Astrocyte (in vitro differentiated cells and primary cell): ENCODE data around the gene ATF7. TPM values are rescaled to one million over a fixed set of nuclear protein-coding genes. Genes with fewer than 3 reads are reported as not detected.

Experiments
- DNase-seq: peaks from one replicate; pipeline ENCODE4 v3.0.0-alpha.2; 2010; ENCODE audit warnings: low read depth
- FAIRE-seq: peaks from 2 replicates; lab custom pipeline; 2011; peaks lifted over from hg19 to GRCh38; lab: Jason Lieb, UNC
- H2AFZ ChIP-seq: 2 replicates; pipeline ENCODE4 v1.6.0; 2012; ENCODE audit warnings: low read depth, low read length, inconsistent platforms
- H3K27ac ChIP-seq: 2 replicates; pipeline ENCODE4 v1.5.1; 2011; ENCODE audit warnings: low read depth, low read length, inconsistent platforms
- H3K27me3 ChIP-seq: 2 replicates; pipeline ENCODE4 v1.6.0; 2011; ENCODE audit warnings: low read length, inconsistent platforms; ENCODE audit not compliant: insufficient read depth
- H3K36me3 ChIP-seq: 2 replicates; pipeline ENCODE4 v1.5.1; 2011; ENCODE audit warnings: low read length, inconsistent platforms; ENCODE audit not compliant: insufficient read depth
- H3K4me1 ChIP-seq: 2 replicates; pipeline ENCODE4 v1.5.1; 2011; ENCODE audit warnings: low read length, inconsistent platforms; ENCODE audit not compliant: insufficient read depth
- H3K4me2 ChIP-seq: 2 replicates; pipeline ENCODE4 v1.6.0; 2012; ENCODE audit warnings: low read length, inconsistent platforms
- H3K4me3 ChIP-seq: 2 replicates; pipeline ENCODE4 v1.5.1; 2011; ENCODE audit warnings: low read depth, mild to moderate bottlenecking, low read length, inconsistent platforms; ENCODE audit not compliant: insufficient read depth
- H3K79me2 ChIP-seq: 2 replicates; pipeline ENCODE4 v1.6.0; 2012; ENCODE audit warnings: mild to moderate bottlenecking, low read length, inconsistent platforms; ENCODE audit not compliant: insufficient read depth
- H3K9ac ChIP-seq: 2 replicates; pipeline ENCODE4 v1.6.0; 2012; ENCODE audit warnings: mild to moderate bottlenecking, low read length, inconsistent platforms
- H3K9me3 ChIP-seq: 2 replicates; pipeline ENCODE4 v1.5.1; 2012; ENCODE audit warnings: low read depth, mild to moderate bottlenecking, low read length, inconsistent platforms; ENCODE audit not compliant: insufficient read depth
- H4K20me1 ChIP-seq: 2 replicates; pipeline ENCODE4 v1.6.0; 2012; ENCODE audit warnings: low read length, inconsistent platforms; ENCODE audit not compliant: insufficient read depth
- H3K27ac Mint-ChIP-seq: one replicate; pipeline ENCODE4 v1.8.0; 2021; ENCODE audit warnings: mild to moderate bottlenecking, mixed read lengths; ENCODE audit not compliant: unreplicated experiment
- H3K27me3 Mint-ChIP-seq: one replicate; pipeline ENCODE4 v1.8.0; 2021; ENCODE audit warnings: low read depth, mixed read lengths; ENCODE audit not compliant: unreplicated experiment
- H3K36me3 Mint-ChIP-seq: one replicate; pipeline ENCODE4 v1.8.0; 2021; ENCODE audit warnings: low read depth, mixed read lengths; ENCODE audit not compliant: unreplicated experiment
- H3K4me1 Mint-ChIP-seq: one replicate; pipeline ENCODE4 v1.8.0; 2021; ENCODE audit warnings: low read depth, mixed read lengths; ENCODE audit not compliant: unreplicated experiment
- H3K4me3 Mint-ChIP-seq: one replicate; pipeline ENCODE4 v1.8.0; 2021; ENCODE audit warnings: mild to moderate bottlenecking, moderate library complexity, mixed read lengths; ENCODE audit not compliant: unreplicated experiment
- H3K9me3 Mint-ChIP-seq: one replicate; pipeline ENCODE4 v1.8.0; 2021; ENCODE audit warnings: mild to moderate bottlenecking, mixed read lengths; ENCODE audit not compliant: unreplicated experiment
- CTCF ChIP-seq: IDR thresholded peaks from 2 replicates; pipeline ENCODE4 v1.5.1; 2011; ENCODE audit warnings: low read depth, mild to moderate bottlenecking, inconsistent platforms, low read length, moderate library complexity; ENCODE audit not compliant: insufficient read depth
- EZH2 ChIP-seq: IDR thresholded peaks from 2 replicates; pipeline ENCODE4 v1.6.1; 2012; ENCODE audit warnings: mild to moderate bottlenecking, low read length, inconsistent platforms; ENCODE audit not compliant: insufficient read depth
- total RNA-seq: library from RNA; stranded (reverse); gene quantifications from 2 replicates; pipeline ENCODE4 v1.2.1, GENCODE V29; 2021

The ATF7 gene
- total RNA-seq, 1 donor from 2014 or later = 38.3 TPM

- H3K79me2 ChIP-seq = no peaks in the 10 kb centered on the region
- no peak overlapping the region for H3K9ac ChIP-seq
- H2AFZ ChIP-seq = no peak overlapping the region
- peaks cover 25% of the 10 kb centered on the region for H3K36me3 Mint-ChIP-seq
- FAIRE-seq (no peak), DNase-seq (no peak)
- H3K4me1 Mint-ChIP-seq = no peaks in the 10 kb centered on the region
- H3K27me3 Mint-ChIP-seq = no peaks in the 10 kb centered on the region
- TF ChIP-seq EZH2 = no peak
- no peak for TF ChIP-seq CTCF
- H3K4me3 ChIP-seq = no peak overlapping the region
- H3K4me2 ChIP-seq = no peak overlapping the region
- H3K4me3 Mint-ChIP-seq = no peak overlapping the region
- H3K27ac ChIP-seq = no peak overlapping the region
- H3K27ac Mint-ChIP-seq = no peak overlapping the region
- no peaks in the 10 kb centered on the region for H3K27me3 ChIP-seq
- no peaks in the 10 kb centered on the region for H4K20me1 ChIP-seq
- no peaks in the 10 kb centered on the region for H3K9me3 ChIP-seq
- H3K36me3 ChIP-seq = peaks cover 53% of the 10 kb centered on the region
- no peaks in the 10 kb centered on the region for H3K9me3 Mint-ChIP-seq
- no peaks in the 10 kb centered on the region for H3K4me1 ChIP-seq
Measured at GRCh38 chr12:53518381-53518780, 107.8 kb downstream of the ATF7 start.

- Histone ChIP-seq H3K4me3 (no peak overlapping the region), H3K27me3 (no peaks in the 10 kb centered on the region), H3K4me2 (no peak overlapping the region), H3K79me2 (no peaks in the 10 kb centered on the region), H3K9me3 (no peaks in the 10 kb centered on the region), H3K36me3 (peaks cover 57% of the 10 kb centered on the region), H3K4me1 (no peaks in the 10 kb centered on the region), H2AFZ (no peak overlapping the region), H3K27ac (no peak overlapping the region), H4K20me1 (no peaks in the 10 kb centered on the region), H3K9ac (no peak overlapping the region)
- Mint-ChIP-seq H3K9me3 (no peaks in the 10 kb centered on the region), H3K4me3 (no peak overlapping the region), H3K27me3 (no peaks in the 10 kb centered on the region), H3K4me1 (peaks cover 2% of the 10 kb centered on the region), H3K36me3 (peaks cover 20% of the 10 kb centered on the region), H3K27ac (no peak overlapping the region)
- FAIRE-seq (no peak), DNase-seq (no peak)
- TF ChIP-seq EZH2 = no peak
- TF ChIP-seq CTCF = no peak
Measured at GRCh38 chr12:53516758-53517455, 109.3 kb downstream of the ATF7 start.

DNA sequence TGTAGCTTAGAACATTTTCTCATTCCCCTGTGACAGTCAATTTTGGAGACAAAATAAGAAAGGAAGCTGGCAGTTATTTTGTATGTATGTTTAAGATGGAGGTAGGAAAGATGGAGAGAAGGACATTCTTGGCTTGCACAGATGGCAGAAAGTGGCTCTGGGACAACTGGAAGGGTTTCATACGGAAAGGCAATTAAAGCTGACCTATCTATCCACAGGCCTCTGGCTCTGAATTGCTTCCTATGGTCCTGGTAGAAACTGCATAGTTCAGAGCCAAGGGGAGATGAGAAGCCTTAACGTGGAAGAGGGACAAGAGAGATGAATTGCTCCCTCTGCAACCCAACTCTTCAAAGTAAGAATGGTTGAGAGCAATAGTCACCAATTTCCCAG, 110.9 kb downstream of the ATF7 start:
- Histone ChIP-seq H3K4me2 (no peak overlapping the region), H3K36me3 (peaks cover 55% of the 10 kb centered on the region), H3K9me3 (no peaks in the 10 kb centered on the region), H3K27me3 (no peaks in the 10 kb centered on the region), H3K4me3 (no peak overlapping the region), H3K79me2 (no peaks in the 10 kb centered on the region), H4K20me1 (no peaks in the 10 kb centered on the region), H2AFZ (no peak overlapping the region), H3K9ac (no peak overlapping the region), H3K4me1 (no peaks in the 10 kb centered on the region), H3K27ac (no peak overlapping the region)
- TF ChIP-seq EZH2 = no peak
- no peak for TF ChIP-seq CTCF
- Mint-ChIP-seq H3K4me3 (no peak overlapping the region), H3K36me3 (peaks cover 13% of the 10 kb centered on the region), H3K4me1 (peaks cover 2% of the 10 kb centered on the region), H3K27me3 (no peaks in the 10 kb centered on the region), H3K27ac (no peak overlapping the region), H3K9me3 (no peaks in the 10 kb centered on the region)
- FAIRE-seq (no peak), DNase-seq (no peak)
